GM18867 (cell line): ENCODE data around the gene LTO1.

Source experiments
- ATAC-seq: cut with Tn5 transposase; IDR thresholded peaks from one replicate; pipeline ENCODE4 v1.9.1; 2021; ENCODE audit warnings: mild to moderate bottlenecking, moderate library complexity; ENCODE audit not compliant: unreplicated experiment

Gene LTO1

DNA sequence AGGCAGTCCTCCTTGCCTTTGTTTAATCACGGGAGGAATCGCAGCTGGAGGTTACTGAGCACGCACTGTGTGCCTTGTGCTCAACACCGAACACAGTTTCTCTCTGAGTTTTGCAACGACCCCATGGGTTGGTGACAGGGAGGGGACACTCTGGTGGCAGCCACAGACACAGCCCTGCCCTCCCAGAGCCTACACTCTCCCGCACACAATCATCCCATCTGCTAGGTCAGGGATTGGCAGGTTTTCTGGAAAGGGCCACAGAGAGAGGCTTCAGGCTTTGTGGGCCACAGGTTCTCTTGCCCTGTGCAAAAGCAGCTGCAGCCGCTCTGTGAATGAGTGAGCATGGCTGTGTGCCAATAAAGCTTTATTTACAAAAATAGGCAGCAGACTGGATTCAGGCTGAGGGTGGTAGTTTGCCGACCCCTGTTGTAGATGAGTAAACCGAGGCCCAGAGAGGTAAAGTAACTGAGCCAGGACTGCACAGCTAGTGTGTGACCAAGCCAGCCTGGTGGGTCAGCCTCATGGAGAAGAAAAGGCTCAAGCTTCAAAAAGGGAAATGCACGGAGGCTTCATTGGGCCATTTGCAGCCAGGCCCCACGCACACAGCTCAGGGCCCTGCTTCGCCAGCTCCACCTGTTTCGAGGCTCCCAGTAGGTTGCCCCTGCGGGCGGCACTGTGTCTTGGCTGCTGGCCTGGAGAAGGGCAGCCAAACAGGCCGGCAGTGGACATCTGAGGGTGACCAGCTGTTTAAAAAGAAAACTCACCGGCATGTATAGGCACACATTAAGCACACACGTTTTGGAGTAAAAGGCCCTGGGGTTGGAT lies 16.3 kb downstream of the LTO1 start:
- no peak for ATAC-seq

DNA sequence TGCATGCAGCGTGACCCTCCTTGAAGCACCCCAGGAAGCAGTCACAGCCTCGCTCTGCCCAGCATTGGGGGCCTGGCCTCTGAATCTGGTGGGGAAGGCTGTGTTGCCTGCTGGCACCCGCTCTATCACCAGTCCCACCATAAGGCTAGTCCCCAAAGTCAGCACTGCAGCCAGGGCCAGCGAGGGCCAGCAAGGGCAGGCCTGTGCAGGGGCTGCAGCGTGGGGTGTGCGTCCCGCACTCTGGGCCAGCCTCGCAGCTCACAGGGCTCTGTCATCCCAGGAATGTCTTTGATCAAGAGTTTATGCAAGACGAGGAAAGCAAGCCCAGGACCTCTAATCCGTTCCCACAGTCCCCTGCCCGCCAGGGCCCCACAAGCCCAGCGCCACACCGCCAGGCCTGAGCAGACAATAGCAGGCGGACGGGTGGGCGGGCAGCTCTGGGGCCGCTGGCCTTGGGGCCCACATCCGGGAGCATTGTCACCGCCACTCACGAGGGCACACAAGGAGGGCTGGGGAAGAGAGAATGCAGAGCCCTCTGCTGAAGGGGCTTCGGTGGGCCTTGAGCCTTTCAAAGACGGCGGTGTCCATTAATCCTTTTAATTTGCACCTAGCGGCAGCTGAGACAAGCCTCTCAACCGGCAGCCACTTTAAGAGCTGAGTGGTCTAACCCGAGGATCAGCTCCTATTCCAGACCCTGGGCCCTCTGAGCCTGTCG lies 17.1 kb downstream of the LTO1 start:
- no peak for ATAC-seq

DNA sequence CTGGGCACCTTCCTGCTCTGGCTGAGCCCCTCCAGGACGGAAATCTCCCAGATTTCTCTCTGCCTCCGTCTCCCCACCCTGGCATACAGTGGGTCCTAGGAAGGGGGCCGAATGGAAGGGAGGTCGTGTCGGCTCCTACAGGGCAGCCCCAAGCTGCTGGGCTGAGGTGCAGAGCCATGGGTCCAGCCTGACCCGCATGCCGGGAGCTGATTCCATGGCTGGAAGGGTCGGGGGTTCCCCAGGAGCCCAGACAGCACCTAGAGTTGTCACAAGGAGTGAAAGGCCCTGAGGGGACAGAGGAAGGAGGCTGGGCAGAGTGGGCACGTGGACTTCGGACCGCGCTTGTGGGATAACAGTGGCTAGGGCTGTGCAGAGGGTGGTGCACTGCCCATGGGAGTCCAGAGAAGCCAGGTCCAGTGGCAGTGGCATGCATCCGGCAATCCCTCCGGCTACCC lies 17.7 kb downstream of the LTO1 start:
- ATAC-seq: no peak

GRCh38 chr11:69656536-69657455 lies 18.4 kb downstream of the LTO1 start:
- no peak for ATAC-seq

GRCh38 chr11:69655479-69656428 lies 19.4 kb downstream of the LTO1 start:
- no peak for ATAC-seq

GRCh38 chr11:69654660-69655478 lies 20.3 kb downstream of the LTO1 start:
- ATAC-seq: no peak

DNA sequence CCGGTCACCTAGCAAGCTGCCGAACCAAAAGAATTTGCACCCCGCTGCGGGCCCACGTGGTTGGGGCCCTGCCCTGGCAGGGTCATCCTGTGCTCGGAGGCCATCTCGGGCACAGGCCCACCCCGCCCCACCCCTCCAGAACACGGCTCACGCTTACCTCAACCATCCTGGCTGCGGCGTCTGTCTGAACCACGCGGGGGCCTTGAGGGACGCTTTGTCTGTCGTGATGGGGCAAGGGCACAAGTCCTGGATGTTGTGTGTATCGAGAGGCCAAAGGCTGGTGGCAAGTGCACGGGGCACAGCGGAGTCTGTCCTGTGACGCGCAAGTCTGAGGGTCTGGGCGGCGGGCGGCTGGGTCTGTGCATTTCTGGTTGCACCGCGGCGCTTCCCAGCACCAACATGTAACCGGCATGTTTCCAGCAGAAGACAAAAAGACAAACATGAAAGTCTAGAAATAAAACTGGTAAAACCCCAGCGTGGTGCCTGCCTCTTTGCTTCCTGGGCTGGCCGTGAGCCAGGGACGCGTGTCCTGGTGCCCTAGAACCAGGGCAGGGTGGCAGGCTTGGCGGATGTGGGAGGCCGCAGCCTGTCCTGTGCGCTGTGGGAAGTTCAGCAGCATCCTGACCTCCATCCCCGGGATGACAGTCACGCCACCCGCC lies 21.0 kb downstream of the LTO1 start:
- ATAC-seq: no peak

GRCh38 chr11:69653406-69653960 lies 21.7 kb downstream of the LTO1 start:
- ATAC-seq: no peak

DNA sequence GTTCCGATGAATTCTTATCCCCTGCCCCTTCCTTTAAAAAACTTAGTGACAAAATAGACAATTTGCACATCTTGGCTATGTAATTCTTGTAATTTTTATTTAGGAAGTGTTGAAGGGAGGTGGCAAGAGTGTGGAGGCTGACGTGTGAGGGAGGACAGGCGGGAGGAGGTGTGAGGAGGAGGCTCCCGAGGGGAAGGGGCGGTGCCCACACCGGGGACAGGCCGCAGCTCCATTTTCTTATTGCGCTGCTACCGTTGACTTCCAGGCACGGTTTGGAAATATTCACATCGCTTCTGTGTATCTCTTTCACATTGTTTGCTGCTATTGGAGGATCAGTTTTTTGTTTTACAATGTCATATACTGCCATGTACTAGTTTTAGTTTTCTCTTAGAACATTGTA lies 22.2 kb downstream of the LTO1 start:
- ATAC-seq: no peak

- ATAC-seq: no peak
Measured at GRCh38 chr11:69651834-69652620, 23.1 kb downstream of the LTO1 start.

GRCh38 chr11:69650832-69651344 lies 24.3 kb downstream of the LTO1 start:
- no peak for ATAC-seq

DNA sequence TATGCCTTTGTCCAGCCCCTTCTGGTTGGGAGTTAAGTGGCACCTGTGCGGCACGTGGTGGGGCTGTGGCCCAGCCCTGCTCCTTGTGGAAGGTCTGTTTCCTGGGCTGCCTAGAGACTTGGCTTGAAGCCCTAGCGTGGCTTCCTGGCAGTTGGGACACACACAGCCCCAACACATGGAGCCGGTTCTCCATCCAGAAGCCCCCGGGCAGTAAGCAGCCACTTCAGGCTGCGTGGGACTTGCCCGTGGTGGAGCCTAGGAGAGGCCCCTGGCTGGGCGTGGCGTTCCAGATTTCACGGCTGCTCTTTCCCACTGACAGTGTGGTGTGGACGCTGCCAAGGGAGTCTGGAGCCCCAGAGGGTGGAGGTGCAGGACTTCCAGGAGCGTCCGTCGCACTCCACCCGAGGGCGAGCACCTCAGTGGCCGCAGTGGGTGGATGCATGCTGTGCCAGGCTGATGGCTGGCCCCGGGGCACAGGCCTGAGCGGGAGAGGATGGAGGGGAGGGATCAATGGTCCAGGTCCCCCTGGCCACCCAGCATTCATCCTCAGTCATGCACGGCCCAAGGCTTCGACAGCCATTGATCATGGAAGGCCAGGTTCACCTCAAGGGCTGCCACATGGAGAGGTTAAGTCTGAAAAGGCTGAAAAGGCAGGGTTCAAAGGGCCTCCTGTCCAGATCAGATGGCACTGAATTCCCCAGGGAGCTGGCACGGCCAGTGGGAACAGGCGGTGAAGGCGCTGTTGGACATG lies 24.9 kb downstream of the LTO1 start:
- ATAC-seq: no peak

DNA sequence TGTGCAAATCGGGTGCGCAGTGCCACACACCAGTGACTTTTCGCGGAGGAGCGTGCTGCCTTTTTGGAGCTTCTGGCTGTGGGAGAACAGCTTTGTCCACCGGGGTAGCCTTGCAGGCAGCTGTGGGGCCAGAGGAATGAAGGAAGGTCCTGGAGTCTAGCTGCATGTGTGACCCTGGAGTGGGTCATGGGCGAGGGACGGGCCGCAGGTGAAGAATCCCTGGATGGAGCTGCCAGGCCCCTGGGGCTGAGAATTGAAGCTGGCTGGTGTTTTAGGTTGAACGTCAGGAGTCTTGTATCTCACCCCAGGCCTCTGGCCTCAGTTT lies 25.6 kb downstream of the LTO1 start:
- ATAC-seq: no peak

- no peak for ATAC-seq
Measured at GRCh38 chr11:69648679-69649575, 26.2 kb downstream of the LTO1 start.

- ATAC-seq: no peak
Measured at GRCh38 chr11:69647761-69648497, 27.2 kb downstream of the LTO1 start.
